Central memory CD8-positive, alpha-beta T cell (primary cell): ENCODE measurements around the gene PATE1.

ENCODE experiments used
- ATAC-seq: fragments of 150-1000 bp; cut with Tn5 transposase; replicated peaks from 2 replicates; pipeline ENCODE4 v1.10.0; 2022; ENCODE audit warnings: mild to moderate bottlenecking, moderate FRiP score, moderate number of reproducible peaks; ENCODE audit not compliant: poor library complexity, severe bottlenecking; ENCODE audit errors: extremely low read depth
- DNase-seq, 2 donors: peaks; one replicate each; pipeline ENCODE4 v3.0.0; 2021; ENCODE audit warnings: low spot score in 2 of 2
- H3K27ac Mint-ChIP-seq: one replicate; pipeline ENCODE4 v1.8.0; 2022; ENCODE audit warnings: low read depth, mild to moderate bottlenecking, moderate library complexity, mixed read lengths
- H3K27me3 Mint-ChIP-seq: one replicate; pipeline ENCODE4 v1.8.0; 2022; ENCODE audit warnings: mixed read lengths
- H3K36me3 Mint-ChIP-seq: one replicate; pipeline ENCODE4 v1.8.0; 2022; ENCODE audit warnings: mild to moderate bottlenecking, moderate library complexity, mixed read lengths; ENCODE audit not compliant: insufficient read depth
- H3K4me1 Mint-ChIP-seq: one replicate; pipeline ENCODE4 v1.8.0; 2022; ENCODE audit warnings: mixed read lengths
- H3K4me3 Mint-ChIP-seq: one replicate; pipeline ENCODE4 v1.8.0; 2022; ENCODE audit warnings: mild to moderate bottlenecking, moderate library complexity, mixed read lengths
- H3K9me3 Mint-ChIP-seq: one replicate; pipeline ENCODE4 v1.8.0; 2022; ENCODE audit warnings: mixed read lengths

PATE1 gene

DNA sequence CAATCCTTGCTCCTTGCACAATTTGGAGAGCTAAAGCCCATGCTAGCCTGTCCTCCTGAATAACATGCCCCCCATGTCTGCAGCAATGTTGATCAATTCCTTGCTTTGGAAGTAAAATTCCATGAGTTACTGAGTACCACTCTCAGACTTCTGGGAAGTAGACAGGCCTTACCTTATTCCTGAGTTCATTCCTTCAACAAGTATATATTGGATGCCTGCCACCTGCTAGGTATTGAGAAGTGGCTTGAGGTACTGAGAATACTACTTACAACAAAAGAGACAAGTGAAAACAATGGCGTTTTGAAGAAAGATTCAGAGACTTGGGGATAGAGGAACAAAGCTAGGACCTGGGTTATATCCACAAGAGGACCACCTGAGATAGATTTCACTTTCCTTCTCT is 20.2 kb downstream of the PATE1 start:
- Mint-ChIP-seq H3K27ac (no peak overlapping the region), H3K4me3 (no peak overlapping the region), H3K36me3 (no peaks in the 10 kb centered on the region), H3K27me3 (peaks cover 39% of the 10 kb centered on the region), H3K4me1 (no peaks in the 10 kb centered on the region), H3K9me3 (no peaks in the 10 kb centered on the region)
- no peak for DNase-seq
- no peak for ATAC-seq

DNA sequence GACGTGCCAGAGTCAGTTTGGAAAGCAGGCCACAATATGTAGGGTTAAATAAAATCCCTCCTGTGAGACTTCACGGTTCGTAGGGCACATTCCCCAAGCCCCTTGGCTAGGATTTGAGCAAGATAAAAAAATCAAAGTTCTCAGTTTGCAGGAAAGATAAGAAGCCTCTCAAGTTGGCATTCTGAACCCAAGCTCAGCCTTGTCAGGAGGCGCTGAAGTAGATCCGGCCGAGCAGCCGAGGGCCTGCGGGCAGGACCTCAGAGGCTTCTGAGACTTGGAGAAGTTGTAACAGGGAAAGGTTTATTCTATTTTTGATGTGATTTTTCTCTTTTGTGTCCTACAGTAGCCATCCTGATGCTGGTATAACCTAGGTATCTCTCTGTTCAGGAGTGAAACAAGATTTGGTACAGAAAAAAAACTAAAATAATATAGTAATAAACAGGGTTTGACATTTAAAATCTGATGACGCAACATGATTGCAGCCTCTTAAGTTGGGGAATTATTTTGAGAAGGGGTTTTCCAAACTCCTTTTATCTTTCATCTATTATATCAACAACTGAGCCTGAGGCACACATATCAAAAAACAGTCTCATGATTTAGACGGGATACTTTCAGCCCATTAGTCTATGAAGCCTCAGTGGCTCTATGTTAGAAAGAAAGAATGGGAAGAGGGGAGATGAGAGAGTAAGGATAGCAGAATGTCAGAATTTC is 22.4 kb downstream of the PATE1 start:
- no peak overlapping the region for H3K4me3 Mint-ChIP-seq
- H3K9me3 Mint-ChIP-seq, result no peaks in the 10 kb centered on the region
- H3K36me3 Mint-ChIP-seq, result no peaks in the 10 kb centered on the region
- no peak for DNase-seq
- no peaks in the 10 kb centered on the region for H3K4me1 Mint-ChIP-seq
- peaks cover 39% of the 10 kb centered on the region for H3K27me3 Mint-ChIP-seq
- no peak overlapping the region for H3K27ac Mint-ChIP-seq
- no peak for ATAC-seq

DNA sequence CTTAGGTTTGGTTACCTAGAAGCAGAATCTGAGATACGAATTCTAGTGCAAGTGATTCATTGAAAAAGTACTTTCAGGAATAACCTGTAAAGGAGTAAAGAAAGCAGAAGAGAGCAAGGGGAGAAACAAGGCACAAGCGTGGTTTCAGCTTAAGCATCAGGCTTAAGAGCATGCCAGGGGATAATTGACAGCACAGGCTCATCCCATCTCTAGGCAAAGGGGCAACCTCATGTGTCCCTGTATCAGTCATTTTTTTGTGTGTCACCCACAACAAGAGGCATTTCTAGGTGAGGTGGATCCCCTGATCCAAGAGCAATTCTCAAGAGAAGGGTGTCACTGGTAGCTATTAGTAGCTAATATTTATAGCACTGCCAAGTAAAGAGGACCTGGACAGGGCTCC is 24.5 kb downstream of the PATE1 start:
- no peaks in the 10 kb centered on the region for H3K36me3 Mint-ChIP-seq
- H3K27me3 Mint-ChIP-seq, result peaks cover 23% of the 10 kb centered on the region
- H3K27ac Mint-ChIP-seq, result no peak overlapping the region
- H3K9me3 Mint-ChIP-seq, result no peaks in the 10 kb centered on the region
- DNase-seq (no peak), ATAC-seq (no peak)
- no peak overlapping the region for H3K4me3 Mint-ChIP-seq
- no peaks in the 10 kb centered on the region for H3K4me1 Mint-ChIP-seq

DNA sequence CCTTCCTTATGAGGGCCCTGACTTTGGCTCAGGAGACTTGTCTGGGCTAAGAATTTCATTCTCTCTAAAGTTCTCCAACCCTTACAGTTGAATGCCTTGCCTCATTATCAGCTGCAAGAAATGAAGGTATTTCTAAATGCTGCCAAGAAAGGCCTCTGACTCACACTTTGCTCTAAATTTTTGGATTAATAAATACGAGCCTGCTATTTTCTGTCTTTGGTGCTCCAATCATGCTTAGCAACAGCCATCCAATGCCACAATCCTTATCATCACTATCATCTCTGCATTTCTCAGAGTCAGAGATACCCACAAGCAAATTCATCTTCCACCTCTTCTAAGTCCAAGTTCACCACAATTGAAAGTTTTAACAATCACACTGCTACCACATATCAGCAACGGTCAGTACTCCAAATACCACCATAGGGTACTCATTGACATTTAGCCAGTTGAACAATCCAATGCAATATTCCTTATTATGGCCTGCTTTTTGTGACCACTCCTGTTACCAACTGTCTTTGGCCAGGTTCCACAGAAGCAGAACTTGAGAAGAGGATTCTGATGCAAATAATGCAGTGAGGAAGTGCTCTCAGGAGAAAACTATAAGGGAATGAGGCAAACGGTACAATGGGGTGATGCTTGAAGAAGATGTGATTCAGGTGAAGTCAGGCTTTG is 26.9 kb downstream of the PATE1 start:
- Mint-ChIP-seq H3K4me3 (no peak overlapping the region), H3K9me3 (no peaks in the 10 kb centered on the region), H3K27ac (no peak overlapping the region), H3K27me3 (peaks cover 19% of the 10 kb centered on the region), H3K4me1 (no peaks in the 10 kb centered on the region), H3K36me3 (no peaks in the 10 kb centered on the region)
- ATAC-seq, result no peak
- no peak for DNase-seq

DNA sequence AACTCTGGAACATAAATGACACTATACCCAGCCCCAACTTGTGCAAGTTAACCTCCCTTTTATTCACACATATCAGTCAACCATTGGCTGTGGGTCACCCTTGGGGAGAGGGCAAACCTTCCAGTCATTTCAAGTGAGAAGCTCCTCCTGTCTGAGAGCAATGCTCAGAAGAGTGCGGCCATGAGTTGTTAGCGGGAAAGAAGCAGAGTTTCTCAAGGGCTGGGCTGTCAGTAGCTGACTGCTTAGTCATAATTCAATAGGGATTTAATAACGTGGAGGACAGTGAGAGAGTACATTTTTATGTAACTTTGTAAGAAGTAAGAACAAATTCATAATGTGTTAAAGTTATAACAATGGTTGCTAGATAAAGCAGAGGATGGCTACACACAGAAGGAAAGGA is 27.4 kb downstream of the PATE1 start:
- Mint-ChIP-seq H3K27me3 (peaks cover 14% of the 10 kb centered on the region), H3K36me3 (no peaks in the 10 kb centered on the region)

DNA sequence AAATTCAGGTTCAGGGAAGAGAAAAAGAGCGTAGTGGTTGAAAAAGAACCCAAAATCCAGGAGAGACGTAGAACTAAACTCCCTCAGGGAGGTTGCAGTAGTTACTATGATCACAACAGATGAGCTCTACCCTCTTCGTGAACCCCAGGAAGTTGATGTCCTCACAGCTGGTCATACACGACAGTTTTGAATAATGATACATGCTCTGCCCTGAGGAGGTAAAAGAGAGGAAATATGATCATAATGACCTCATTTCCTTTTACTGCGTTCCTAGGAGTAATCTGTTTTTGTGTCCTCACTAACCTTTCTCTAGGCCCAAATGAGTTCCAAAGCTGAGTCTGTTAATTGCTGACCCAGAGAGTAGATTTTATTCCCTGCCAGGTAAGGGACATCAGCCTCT is 31.2 kb downstream of the PATE1 start:
- H3K27ac Mint-ChIP-seq, result no peak overlapping the region
- peaks cover 37% of the 10 kb centered on the region for H3K27me3 Mint-ChIP-seq
- H3K9me3 Mint-ChIP-seq, result peaks cover 6% of the 10 kb centered on the region
- peaks cover 2% of the 10 kb centered on the region for H3K36me3 Mint-ChIP-seq
- DNase-seq (no peak), ATAC-seq (no peak)
- H3K4me1 Mint-ChIP-seq, result no peaks in the 10 kb centered on the region
- no peak overlapping the region for H3K4me3 Mint-ChIP-seq

More for the DNA sequence above, 27.4 kb downstream of the PATE1 start:
- ATAC-seq, result no peak
- no peak for DNase-seq
- Mint-ChIP-seq H3K27ac (no peak overlapping the region), H3K4me3 (no peak overlapping the region), H3K4me1 (no peaks in the 10 kb centered on the region), H3K9me3 (no peaks in the 10 kb centered on the region)

DNA sequence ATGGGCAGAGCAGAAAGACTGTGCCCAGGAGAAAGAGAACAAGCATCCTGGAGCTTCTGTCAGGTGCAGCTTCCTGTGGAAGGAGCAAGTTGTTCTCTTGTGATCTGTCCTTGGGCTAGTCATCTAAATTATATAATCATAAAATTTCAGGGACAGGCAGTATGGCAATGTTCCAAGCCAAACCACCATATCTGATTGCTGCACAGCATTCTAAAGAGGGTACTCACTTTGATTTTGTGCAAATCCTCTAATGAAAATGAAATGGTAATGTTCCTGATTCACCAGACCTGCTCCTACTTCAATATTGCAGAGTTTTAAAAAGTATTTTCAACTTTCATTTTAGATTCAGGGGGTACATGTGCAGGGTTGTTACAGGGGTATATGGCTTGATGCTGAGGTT is 32.6 kb downstream of the PATE1 start, which contains the start of gene PATE2:
PATE2 (minus strand) TSS at position 101 of the 400 bp plus-strand sequence; CDS start at position 46, 55 bp downstream.
- no peak within 1 kb of the TSS for H3K4me3 Mint-ChIP-seq
- ATAC-seq (no peak), DNase-seq (no peak)
- H3K4me1 Mint-ChIP-seq, result no peaks in the 10 kb centered on the region
- peaks cover 2% of the 10 kb centered on the region for H3K36me3 Mint-ChIP-seq
- peaks cover 6% of the 10 kb centered on the region for H3K9me3 Mint-ChIP-seq
- peaks cover 37% of the 10 kb centered on the region for H3K27me3 Mint-ChIP-seq
- no peak within 1 kb of the TSS for H3K27ac Mint-ChIP-seq

DNA sequence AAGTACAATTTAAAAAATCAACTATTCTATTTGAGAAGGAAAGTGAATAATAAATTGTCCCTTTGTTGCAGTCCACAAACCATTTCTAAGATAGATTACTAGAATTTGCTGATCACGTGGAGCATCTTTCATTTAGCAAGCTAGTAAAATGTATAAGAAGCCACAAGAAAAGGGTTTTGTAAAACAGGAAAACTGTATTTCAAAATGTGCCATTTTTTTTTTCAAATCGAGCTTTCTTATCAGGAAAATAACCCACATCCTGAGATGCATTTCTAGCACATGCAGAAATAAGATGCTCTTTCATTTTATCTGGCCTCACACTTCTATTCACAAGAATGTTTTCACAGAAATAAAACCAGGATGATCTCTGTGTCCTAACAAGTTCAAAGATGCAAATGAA is 38.6 kb downstream of the PATE1 start:
- no peaks in the 10 kb centered on the region for H3K4me1 Mint-ChIP-seq
- no peak for DNase-seq
- peaks cover 6% of the 10 kb centered on the region for H3K9me3 Mint-ChIP-seq
- H3K27ac Mint-ChIP-seq, result no peak overlapping the region
- no peak overlapping the region for H3K4me3 Mint-ChIP-seq
- no peak for ATAC-seq
- H3K27me3 Mint-ChIP-seq, result peaks cover 28% of the 10 kb centered on the region
- peaks cover 2% of the 10 kb centered on the region for H3K36me3 Mint-ChIP-seq

DNA sequence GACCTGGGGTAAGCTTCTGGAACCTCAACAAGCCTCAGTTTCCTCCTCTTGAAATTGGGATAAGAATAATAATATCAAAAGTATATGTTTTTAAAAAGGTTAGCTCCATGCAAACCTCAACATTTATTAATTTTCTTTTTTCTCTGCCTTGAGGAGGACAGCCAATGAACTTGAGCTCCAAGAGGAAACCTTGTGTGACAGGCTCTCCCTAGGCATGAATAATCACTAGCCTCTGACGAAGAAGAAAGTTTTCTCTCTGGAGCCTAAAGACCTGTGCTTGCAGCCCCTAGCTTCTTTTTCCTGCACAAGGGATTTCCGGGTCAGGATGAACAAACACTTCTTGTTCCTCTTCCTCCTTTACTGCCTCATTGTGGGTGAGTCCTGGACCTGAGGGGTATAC is 41.7 kb downstream of the PATE1 start, which contains the start of gene PATE3:
PATE3 (plus strand) TSS at position 301 of the 400 bp plus-strand sequence; CDS start at position 326, 25 bp downstream.
- peaks cover 18% of the 10 kb centered on the region for H3K27me3 Mint-ChIP-seq
- DNase-seq (no peak), ATAC-seq (no peak)
- no peak within 1 kb of the TSS for H3K27ac Mint-ChIP-seq
- H3K4me3 Mint-ChIP-seq, result no peak within 1 kb of the TSS
- no peaks in the 10 kb centered on the region for H3K9me3 Mint-ChIP-seq
- H3K4me1 Mint-ChIP-seq, result no peaks in the 10 kb centered on the region
- no peaks in the 10 kb centered on the region for H3K36me3 Mint-ChIP-seq

DNA sequence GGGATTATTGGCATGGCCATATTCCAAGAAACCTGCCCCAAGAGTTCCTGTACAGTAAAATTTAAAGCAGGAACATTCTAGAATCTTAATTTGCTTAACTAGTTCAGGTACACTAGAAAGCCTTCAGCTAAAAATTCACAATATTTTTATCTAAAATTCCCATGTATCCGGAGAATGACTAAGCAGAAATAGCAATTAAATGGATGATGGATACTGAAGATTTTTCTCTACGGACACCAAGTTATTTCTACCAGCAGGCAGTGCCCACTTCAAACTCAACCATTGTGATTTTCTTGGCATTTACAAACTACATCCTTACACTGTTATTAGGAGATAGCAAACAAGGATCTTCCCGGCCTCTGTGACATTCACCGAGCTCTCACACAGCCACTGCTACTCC is 44.7 kb downstream of the PATE1 start:
- Mint-ChIP-seq H3K4me1 (no peaks in the 10 kb centered on the region), H3K36me3 (no peaks in the 10 kb centered on the region), H3K4me3 (no peak overlapping the region), H3K9me3 (peaks cover 14% of the 10 kb centered on the region), H3K27me3 (peaks cover 27% of the 10 kb centered on the region), H3K27ac (no peak overlapping the region)
- DNase-seq, result no peak
- ATAC-seq, result no peak

DNA sequence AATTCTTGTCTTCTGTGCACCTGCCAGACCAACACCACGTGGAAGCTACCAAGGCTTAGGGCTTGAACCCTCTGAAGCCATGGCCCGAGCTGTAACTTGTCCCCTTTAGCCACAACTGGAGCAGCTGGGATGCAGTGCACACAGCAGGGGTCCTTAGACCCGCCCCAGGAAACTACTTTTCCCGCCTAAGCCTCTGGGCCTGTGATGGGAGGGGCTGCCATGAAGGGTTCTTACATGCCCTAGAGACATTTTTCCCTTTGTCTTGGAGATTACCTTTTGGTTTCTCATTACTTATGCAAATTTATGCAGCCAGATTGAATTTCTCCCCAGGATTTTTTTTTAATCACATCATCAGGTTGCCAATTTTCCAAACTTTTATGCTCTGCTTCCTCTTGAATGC is 51.6 kb downstream of the PATE1 start:
- Mint-ChIP-seq H3K27ac (no peak overlapping the region), H3K27me3 (peaks cover 40% of the 10 kb centered on the region), H3K4me3 (no peak overlapping the region), H3K36me3 (no peaks in the 10 kb centered on the region), H3K4me1 (no peaks in the 10 kb centered on the region), H3K9me3 (peaks cover 47% of the 10 kb centered on the region)
- DNase-seq (no peak), ATAC-seq (no peak)
